GM19238 (cell line): ENCODE results near the gene DACH2.

Source experiments
- DNase-seq: peaks from one replicate; pipeline ENCODE4 v3.0.0; 2011; ENCODE audit warnings: low spot score; ENCODE audit not compliant: insufficient read length

The DACH2 gene

GRCh38 chrX:86295293-86295692, 147.0 kb downstream of the DACH2 start:
- DNase-seq = no peak

- DNase-seq = no peak
Observed at GRCh38 chrX:86322913-86323312, 174.7 kb downstream of the DACH2 start.

DNA sequence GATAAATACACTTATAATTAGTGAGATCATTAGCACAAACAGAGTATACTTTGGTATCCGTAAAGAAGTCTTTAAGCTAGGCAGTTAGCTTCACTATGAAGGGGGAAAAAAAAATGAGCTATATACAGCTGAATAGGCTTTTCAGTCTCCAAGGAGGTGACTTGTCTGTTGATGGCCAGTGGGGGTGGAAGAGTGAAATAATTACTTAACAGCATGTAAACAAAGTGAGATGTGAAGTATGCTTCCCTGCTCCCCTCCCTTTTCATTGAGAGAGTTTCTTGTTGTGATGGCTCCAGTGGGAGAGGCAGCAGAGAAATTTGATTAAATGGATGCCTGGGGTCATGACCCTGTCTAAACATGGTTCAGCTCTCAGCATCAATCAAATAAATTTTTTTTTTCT, 180.9 kb downstream of the DACH2 start:
- no peak for DNase-seq

- DNase-seq = no peak
Observed at GRCh38 chrX:86348669-86349068, 200.4 kb downstream of the DACH2 start.

DNA sequence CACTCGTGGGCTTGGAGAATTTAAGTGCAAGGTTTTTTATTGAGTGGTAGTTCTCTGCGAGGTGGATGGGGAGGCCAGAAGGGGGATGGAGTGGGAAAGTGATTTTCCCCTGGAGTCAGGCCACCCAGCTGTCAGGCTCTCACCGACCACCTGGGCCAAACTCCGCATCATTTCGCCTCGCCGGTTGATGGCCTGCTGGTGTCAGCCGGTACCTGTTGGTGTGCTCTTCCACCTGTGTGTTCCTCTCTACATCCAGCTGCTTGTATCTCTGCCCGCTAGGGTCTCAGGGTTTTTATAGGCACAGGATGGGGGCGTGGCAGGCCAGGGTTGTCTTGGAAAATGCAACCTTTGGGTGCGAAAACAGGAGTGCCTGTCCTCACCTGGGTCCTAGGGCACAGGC, 200.9 kb downstream of the DACH2 start:
- DNase-seq = no peak

GRCh38 chrX:86369847-86370630, 221.8 kb downstream of the DACH2 start:
- no peak for DNase-seq

- no peak for DNase-seq
Observed at GRCh38 chrX:86370927-86371326, 222.7 kb downstream of the DACH2 start.

DNA sequence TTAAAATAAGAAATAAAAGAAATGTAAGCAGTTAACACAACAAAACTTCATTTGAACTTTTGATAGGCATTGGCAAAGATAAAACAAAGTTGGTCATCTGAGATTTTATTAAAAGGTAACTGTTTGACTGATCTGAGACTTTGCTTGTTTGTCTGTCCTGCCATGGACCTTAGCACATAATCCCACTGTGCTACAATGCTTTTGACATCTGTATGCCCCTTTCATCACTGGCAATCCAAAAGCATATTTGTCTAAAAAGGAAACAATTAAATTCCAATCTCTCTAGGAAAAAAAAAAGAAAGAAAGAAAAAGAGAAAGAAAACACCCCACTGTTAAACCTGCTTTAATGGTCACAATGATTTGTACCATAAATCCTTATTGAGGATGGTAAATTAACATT, 231.0 kb downstream of the DACH2 start:
- no peak for DNase-seq

- DNase-seq = no peak
Observed at GRCh38 chrX:86383681-86384540, 235.7 kb downstream of the DACH2 start.

- no peak for DNase-seq
Observed at GRCh38 chrX:86407371-86407770, 259.1 kb downstream of the DACH2 start.

DNA sequence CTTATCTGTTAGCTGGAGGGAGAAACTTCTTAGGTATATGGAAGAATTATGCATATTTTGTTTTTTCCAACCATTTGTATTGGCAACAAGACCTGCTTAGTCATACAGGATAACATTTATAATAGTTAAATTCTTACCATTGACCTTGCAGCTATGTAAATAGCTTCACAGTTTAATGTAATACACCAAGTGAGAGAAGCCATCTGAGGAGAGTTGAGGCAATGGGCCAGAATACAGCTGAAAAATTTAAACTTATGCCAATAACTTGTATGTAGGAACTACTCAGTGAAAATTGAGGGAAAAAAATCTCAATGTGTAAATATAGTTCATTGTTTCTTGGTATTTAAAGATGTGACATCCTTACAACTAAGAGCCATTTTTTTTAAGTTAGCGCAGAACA, 273.5 kb downstream of the DACH2 start:
- no peak for DNase-seq

DNA sequence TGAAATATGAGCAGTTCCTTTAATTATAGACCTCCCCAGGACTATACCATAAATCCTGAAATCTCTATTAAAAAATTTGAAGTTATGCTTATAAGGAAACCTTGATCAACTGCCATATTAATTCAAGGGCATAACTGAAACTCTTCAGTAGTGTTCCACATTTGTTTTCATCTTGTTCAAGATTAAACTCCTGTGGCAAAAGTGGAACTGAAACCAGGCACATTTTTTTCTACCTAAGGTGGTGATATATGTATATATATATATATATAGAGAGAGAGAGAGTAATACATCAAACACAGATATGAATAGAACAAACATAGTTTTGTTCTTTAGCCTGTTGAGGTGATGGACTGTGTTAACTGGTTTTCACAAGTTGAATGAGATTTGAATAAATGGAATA, 287.9 kb downstream of the DACH2 start:
- no peak for DNase-seq

DNA sequence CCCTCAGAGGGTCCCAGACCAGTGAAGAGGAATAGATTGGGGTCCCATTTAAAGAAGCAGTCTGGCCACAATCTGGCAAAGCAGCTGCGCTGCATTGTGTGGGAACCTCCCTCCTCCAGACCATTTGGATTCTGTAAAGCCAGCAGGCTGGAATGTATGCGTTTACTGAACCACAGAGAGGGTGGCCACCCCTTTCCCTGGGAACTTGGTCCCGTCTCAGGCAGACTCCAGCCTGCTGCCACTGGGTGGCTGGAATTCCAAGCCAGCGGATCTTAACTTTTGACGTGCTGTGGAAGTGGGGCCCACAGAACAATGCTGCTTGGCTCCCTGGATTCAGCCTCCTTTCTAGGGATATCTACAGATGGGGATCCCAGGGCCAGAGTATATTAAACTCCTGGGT, 307.2 kb downstream of the DACH2 start:
- no peak for DNase-seq

DNA sequence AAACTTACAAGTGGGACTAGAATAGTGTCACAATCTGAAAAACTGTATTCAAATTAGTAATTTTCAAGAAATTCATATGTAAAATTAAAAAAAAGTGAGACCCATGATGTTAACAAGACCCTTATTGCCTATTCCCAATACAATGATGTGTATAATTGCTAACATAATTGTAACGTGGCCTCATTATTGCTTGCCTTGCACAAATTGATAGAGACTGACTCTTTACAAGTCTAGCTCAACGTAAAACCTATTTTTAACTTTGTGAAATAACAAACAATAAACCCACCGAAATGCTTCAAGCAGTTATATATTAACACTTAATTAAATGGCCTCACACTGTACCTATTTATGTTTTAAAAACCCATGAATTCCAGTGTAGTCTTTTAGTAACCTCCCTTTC, 312.5 kb downstream of the DACH2 start:
- DNase-seq = no peak

DNA sequence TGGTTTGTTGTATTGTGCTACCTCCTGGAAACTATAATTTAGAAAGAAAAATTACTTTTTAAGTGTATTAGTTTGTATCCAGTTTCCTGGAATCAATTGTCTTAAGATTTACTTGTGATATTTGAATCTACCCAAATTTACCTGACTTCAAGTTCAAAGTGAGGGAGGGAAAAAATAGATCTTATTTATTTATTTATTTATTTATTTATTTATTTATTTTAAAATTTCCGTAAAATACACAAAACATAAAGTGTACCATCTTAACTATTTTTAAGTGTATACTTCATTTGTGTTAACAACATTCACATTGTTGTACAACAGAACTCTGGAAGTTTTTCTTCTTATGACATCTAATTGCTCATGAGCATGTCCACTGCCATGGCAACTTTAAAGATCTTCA, 356.0 kb downstream of the DACH2 start:
- no peak for DNase-seq

DNA sequence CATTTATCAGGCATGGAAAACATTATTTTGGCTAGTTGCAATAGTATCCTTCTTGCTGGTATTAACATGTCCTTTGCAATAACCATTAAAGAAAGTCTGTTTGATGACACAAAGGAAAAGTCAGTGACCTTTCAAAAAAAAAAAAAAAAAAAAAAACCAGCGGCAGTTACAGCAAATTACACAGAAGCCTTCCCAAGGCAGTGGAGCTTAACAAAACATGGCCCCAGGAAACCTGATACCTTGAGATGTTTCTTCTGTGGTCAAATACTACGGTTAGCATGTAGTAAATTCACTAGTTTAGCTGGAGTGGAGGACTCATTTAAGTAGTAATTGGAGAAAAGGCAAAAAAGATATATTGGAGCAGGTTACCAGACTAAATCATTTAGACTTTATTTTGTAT, 359.1 kb downstream of the DACH2 start:
- no peak for DNase-seq

DNA sequence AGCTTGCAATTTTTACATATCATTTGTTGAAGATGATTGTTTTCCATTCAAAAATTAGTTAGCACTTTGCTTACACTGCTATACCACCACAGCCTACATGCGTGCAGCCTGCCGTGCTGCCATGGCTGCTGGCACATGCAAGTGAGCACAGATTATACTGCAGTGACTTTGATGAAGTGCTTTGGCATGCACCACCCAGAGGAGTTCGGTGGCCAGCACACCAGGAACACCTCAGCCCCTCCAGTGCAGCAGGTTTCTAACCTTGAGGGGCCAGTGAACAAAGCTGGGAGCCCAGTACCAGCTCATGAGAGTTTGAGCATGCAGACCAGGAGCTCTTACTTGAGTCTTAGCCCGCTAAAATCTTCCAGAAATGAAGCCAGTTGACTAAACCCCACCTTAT, 431.5 kb downstream of the DACH2 start:
- DNase-seq = no peak

GRCh38 chrX:86604607-86605006, 456.4 kb downstream of the DACH2 start:
- DNase-seq = no peak

DNA sequence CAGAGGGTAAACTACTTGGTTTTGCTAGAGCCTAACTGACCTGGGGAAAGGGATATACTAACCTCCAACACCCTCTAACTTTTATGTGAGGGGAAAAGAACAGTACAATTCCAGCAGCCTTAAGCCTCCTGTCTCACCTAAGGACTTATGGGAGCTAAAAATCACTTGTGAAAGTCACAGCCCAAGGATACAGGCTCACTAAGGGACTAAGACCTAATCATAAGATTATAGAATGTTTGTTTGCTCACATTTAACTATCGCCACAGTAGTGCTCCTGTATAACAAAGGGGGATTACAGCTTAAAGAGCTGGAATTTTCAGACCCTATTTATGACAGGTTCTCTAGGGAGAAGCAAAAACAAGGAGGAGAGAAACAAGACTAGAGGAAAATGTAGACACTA, 548.7 kb downstream of the DACH2 start:
- no peak for DNase-seq

- no peak for DNase-seq
Observed at GRCh38 chrX:86711531-86712180, 563.4 kb downstream of the DACH2 start.

DNA sequence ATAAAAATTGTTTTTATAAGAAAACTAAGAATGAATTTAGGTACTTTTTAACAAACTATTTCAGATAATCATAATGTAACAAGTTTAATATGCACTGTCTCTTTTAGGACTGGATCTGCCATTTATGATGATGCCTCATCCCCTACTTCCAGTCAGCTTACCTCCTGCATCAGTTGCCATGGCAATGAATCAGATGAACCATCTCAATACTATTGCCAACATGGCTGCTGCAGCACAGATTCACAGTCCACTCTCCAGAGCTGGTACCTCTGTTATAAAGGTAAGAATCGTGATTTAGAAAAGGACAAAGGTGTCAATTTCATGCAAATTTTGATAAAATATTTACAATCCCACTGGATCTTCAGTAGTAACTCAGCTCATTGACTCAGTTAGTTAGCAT, 566.2 kb downstream of the DACH2 start:
- DNase-seq = no peak

GRCh38 chrX:86724277-86724676, 576.0 kb downstream of the DACH2 start:
- no peak for DNase-seq
